ENCODE data around the gene DPP3.
A peak's percentile ranks its signal among the peaks of the same experiment; 100 is the strongest.

GRCh38 chr11:66478729-66479393 is 1.4 kb upstream of the DPP3 start:
- TF ChIP-seq, protein P1, sequence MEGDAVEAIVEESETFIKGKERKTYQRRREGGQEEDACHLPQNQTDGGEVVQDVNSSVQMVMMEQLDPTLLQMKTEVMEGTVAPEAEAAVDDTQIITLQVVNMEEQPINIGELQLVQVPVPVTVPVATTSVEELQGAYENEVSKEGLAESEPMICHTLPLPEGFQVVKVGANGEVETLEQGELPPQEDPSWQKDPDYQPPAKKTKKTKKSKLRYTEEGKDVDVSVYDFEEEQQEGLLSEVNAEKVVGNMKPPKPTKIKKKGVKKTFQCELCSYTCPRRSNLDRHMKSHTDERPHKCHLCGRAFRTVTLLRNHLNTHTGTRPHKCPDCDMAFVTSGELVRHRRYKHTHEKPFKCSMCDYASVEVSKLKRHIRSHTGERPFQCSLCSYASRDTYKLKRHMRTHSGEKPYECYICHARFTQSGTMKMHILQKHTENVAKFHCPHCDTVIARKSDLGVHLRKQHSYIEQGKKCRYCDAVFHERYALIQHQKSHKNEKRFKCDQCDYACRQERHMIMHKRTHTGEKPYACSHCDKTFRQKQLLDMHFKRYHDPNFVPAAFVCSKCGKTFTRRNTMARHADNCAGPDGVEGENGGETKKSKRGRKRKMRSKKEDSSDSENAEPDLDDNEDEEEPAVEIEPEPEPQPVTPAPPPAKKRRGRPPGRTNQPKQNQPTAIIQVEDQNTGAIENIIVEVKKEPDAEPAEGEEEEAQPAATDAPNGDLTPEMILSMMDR (IDR thresholded peaks at IDR 0.05): peak; percentile 66 to 70 (median 67)
- TF ChIP-seq POLR2A (IDR thresholded peaks at IDR 0.05): no peak

All from right lobe of liver (tissue), 4 donors.